Esophagus muscularis mucosa (tissue), 3 donors: ENCODE results near the gene LARP1B.

ENCODE experiments used
- CTCF ChIP-seq, 3 experiments: fragments of 200-600 bp in 2 of 3; fragments of 450-650 bp in 1 of 3; sonication (generic) in 2 of 3; IDR thresholded peaks; one replicate each; pipeline ENCODE4 v1.5.1; 2017 to 2019; ENCODE audit warnings: antibody characterized with exemption in 3 of 3, mild to moderate bottlenecking in 2 of 3, moderate library complexity in 1 of 3
- POLR2A ChIP-seq: fragments of 450-650 bp; IDR thresholded peaks from one replicate; pipeline ENCODE4 v1.6.1; 2017; ENCODE audit warnings: antibody characterized with exemption, moderate library complexity, mild to moderate bottlenecking, low read depth

DNA sequence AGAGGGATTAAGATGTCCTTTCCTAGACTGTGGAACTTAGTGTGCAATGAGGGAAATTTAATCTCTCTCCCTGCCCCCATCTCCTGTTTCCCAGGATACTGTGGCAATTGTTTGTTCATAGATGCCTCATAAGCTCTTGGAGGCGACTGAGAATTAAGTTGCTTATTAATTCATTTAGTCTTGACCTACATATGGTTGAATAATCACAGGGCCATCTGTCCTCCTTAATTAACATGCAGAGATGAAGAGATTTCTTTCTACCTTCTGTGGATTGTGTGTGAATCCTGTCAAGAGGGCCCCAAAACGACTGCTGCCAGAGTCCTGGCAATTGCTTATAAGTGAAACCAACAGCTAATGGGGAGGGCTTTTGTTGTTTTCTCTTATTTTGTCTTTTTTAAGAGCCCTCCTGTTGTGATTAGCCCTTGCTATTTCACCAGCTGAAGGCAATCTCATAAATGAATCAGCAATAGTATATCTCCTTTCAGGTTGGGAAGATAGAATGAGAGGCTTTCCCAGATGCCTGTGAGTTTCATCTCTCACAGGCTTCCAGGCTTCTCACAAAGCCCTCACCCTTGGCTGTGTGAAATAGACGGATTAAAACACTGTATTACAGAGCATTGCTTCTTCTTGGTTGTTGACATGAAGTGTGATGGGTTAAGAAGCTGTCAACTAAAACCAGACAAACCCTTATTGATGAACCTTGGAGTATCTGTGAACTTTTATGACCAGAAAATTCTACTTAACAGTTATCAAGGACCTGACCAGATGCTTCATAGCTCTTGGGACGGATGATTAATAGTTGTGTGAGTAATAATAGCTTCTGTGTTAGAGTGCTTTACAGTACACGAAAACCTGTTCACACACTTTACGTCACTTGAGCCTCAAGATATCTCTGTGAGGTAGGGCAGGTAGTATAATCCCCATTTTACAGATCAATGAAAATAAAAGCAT lies 168.0 kb downstream of the LARP1B start:
- TF ChIP-seq CTCF (IDR thresholded peaks at IDR 0.05), result no peak
- no peak for TF ChIP-seq POLR2A
